GM23338 (cell line): Measurements from ENCODE around the gene PRPF18. TPM values are rescaled to one million over a fixed set of nuclear protein-coding genes. Genes with fewer than 3 reads are reported as not detected.

Experiments
- ATAC-seq: fragments of 200-7000 bp; cut with Tn5 transposase; 3 replicates; pipeline ENCODE4 v1.9.1; 2020
- DNase-seq: peaks from one replicate; pipeline ENCODE4 v3.0.0-alpha.2; 2015; ENCODE audit warnings: low spot score
- H2AFZ ChIP-seq: fragments of 200-600 bp; sonication (generic); 2 replicates; pipeline ENCODE4 v1.8.0; 2016; ENCODE audit warnings: antibody characterized with exemption, mild to moderate bottlenecking, moderate library complexity
- H3F3A ChIP-seq: fragments of 200-600 bp; sonication (generic); replicated peaks from 2 replicates; pipeline ENCODE4 v1.8.0; 2017; ENCODE audit warnings: antibody characterized with exemption, mixed run types, low read depth
- H3K27ac ChIP-seq: fragments of 200-600 bp; sonication (generic); 2 replicates; pipeline ENCODE4 v1.6.1; 2016; ENCODE audit warnings: low read depth
- H3K27me3 ChIP-seq: fragments of 200-600 bp; sonication (generic); 2 replicates; pipeline ENCODE4 v1.8.0; 2016; ENCODE audit warnings: mild to moderate bottlenecking, mixed run types, moderate library complexity; ENCODE audit not compliant: insufficient read depth
- H3K36me3 ChIP-seq: fragments of 200-600 bp; sonication (generic); 2 replicates; pipeline ENCODE4 v1.8.0; 2016; ENCODE audit warnings: mild to moderate bottlenecking; ENCODE audit not compliant: insufficient read depth
- H3K4me1 ChIP-seq: fragments of 200-600 bp; sonication (generic); 2 replicates; pipeline ENCODE4 v1.8.0; 2016; ENCODE audit warnings: mild to moderate bottlenecking, moderate library complexity; ENCODE audit not compliant: insufficient read depth
- H3K4me2 ChIP-seq: fragments of 200-600 bp; sonication (generic); 2 replicates; pipeline ENCODE4 v1.7.1; 2017; ENCODE audit warnings: mixed run types
- H3K4me3 ChIP-seq: fragments of 200-600 bp; sonication (generic); 2 replicates; pipeline ENCODE4 v1.6.1; 2016; ENCODE audit warnings: mixed run types
- H3K79me2 ChIP-seq: fragments of 200-600 bp; sonication (generic); replicated peaks from 2 replicates; pipeline ENCODE4 v1.8.0; 2017; ENCODE audit warnings: mild to moderate bottlenecking; ENCODE audit not compliant: insufficient read depth
- H3K9me2 ChIP-seq: fragments of 200-600 bp; sonication (generic); 2 replicates; pipeline ENCODE4 v1.8.0; 2017; ENCODE audit not compliant: insufficient read depth
- H4K20me1 ChIP-seq: fragments of 200-600 bp; sonication (generic); replicated peaks from 2 replicates; pipeline ENCODE4 v1.8.0; 2017; ENCODE audit warnings: mild to moderate bottlenecking; ENCODE audit not compliant: insufficient read depth
- H3K27ac Mint-ChIP-seq: 2 replicates; pipeline ENCODE4 v1.8.0; 2020; ENCODE audit warnings: inconsistent platforms, mild to moderate bottlenecking, moderate library complexity, mixed read lengths
- H3K27me3 Mint-ChIP-seq: 3 replicates; pipeline ENCODE4 v1.8.0; 2022; ENCODE audit warnings: low read depth, mild to moderate bottlenecking, moderate library complexity, mixed read lengths, inconsistent platforms; ENCODE audit not compliant: insufficient read depth, poor library complexity
- H3K36me3 Mint-ChIP-seq: 3 replicates; pipeline ENCODE4 v1.8.0; 2021; ENCODE audit warnings: low read depth, mild to moderate bottlenecking, inconsistent platforms, moderate library complexity, mixed read lengths
- H3K4me1 Mint-ChIP-seq: 3 replicates; pipeline ENCODE4 v1.8.0; 2020; ENCODE audit warnings: mild to moderate bottlenecking, inconsistent platforms, mixed read lengths
- H3K4me3 Mint-ChIP-seq: 3 replicates; pipeline ENCODE4 v1.8.0; 2021; ENCODE audit warnings: moderate library complexity, mild to moderate bottlenecking, inconsistent platforms, mixed read lengths
- H3K9me3 Mint-ChIP-seq: 3 replicates; pipeline ENCODE4 v1.8.0; 2020; ENCODE audit warnings: moderate library complexity, mild to moderate bottlenecking, inconsistent platforms, mixed read lengths
- CREB1 ChIP-seq: fragments of 250-450 bp; sonication (Bioruptor Pico); IDR thresholded peaks from 2 replicates; pipeline ENCODE4 v1.5.0; 2020; ENCODE audit warnings: low read depth, mild to moderate bottlenecking, moderate library complexity
- EZH2 ChIP-seq: fragments of 200-600 bp; sonication (generic); IDR thresholded peaks from one replicate; pipeline ENCODE4 v1.8.0; 2017; ENCODE audit warnings: antibody characterized with exemption, mild to moderate bottlenecking, low read depth; ENCODE audit not compliant: unreplicated experiment
- EZH2phosphoT487 ChIP-seq: fragments of 200-600 bp; sonication (generic); IDR thresholded peaks from one replicate; pipeline ENCODE4 v1.8.1; 2018; ENCODE audit warnings: antibody characterized with exemption; ENCODE audit not compliant: unreplicated experiment
- JUNB ChIP-seq: IDR thresholded peaks from one replicate; pipeline ENCODE4 v1.6.1; 2016; ENCODE audit warnings: antibody characterized with exemption; ENCODE audit not compliant: unreplicated experiment
- NANOG ChIP-seq: IDR thresholded peaks from 2 replicates; pipeline ENCODE4 v1.6.1; 2016; ENCODE audit warnings: antibody characterized with exemption, borderline replicate concordance
- POLR2AphosphoS5 ChIP-seq: IDR thresholded peaks from 2 replicates; pipeline ENCODE4 v1.6.1; 2016; ENCODE audit warnings: antibody characterized with exemption, low read depth
- STAT1 ChIP-seq: IDR thresholded peaks from one replicate; pipeline ENCODE4 v1.6.1; 2016; ENCODE audit warnings: antibody characterized with exemption; ENCODE audit not compliant: unreplicated experiment
- ZNF114 ChIP-seq: fragments of 250-450 bp; sonication (Bioruptor Pico); IDR thresholded peaks from 2 replicates; pipeline ENCODE4 v1.5.0; 2020; ENCODE audit warnings: mild to moderate bottlenecking, moderate library complexity
- ZNF331 ChIP-seq: fragments of 250-450 bp; sonication (Bioruptor Pico); IDR thresholded peaks from 2 replicates; pipeline ENCODE4 v1.5.0; 2020; ENCODE audit warnings: low read depth, mild to moderate bottlenecking, moderate library complexity
- polyA plus RNA-seq: library from polyadenylated mRNA; unstranded; fragments of >200 nt; fragmentation: Nextera tagmentation; extraction: Ambion mirVana; gene quantifications from 2 replicates; pipeline ENCODE4 v1.2.1, GENCODE V29; 2016
- total RNA-seq: library from RNA; depleted of rRNA; stranded (reverse); fragments of >200 nt; shearing (Covaris generic); gene quantifications from 2 replicates; pipeline ENCODE4 v1.2.3, GENCODE V29; 2014
- TF ChIP-seq, protein P1 (sequence below): IDR thresholded peaks from 2 replicates; pipeline ENCODE4 v1.6.1; 2016; ENCODE audit warnings: antibody characterized with exemption
- TF ChIP-seq, protein P2 (sequence below): IDR thresholded peaks from one replicate; pipeline ENCODE4 v1.6.1; 2018; ENCODE audit warnings: antibody characterized with exemption; ENCODE audit not compliant: unreplicated experiment
- TF ChIP-seq, protein P3 (sequence below), 2 experiments: fragments of 200-600 bp in 1 of 2; sonication (generic) in 1 of 2; conservative IDR thresholded peaks; 2 replicates each; pipeline versions ENCODE4 v1.5.1 to v1.6.1; 2016 to 2017; ENCODE audit warnings: antibody characterized with exemption in 2 of 2, low read depth in 2 of 2, mild to moderate bottlenecking in 2 of 2, moderate library complexity in 1 of 2
- TF ChIP-seq, protein P4 (sequence below): fragments of 250-450 bp; sonication (Bioruptor Pico); IDR thresholded peaks from 2 replicates; pipeline ENCODE4 v1.5.0; 2020; ENCODE audit warnings: mild to moderate bottlenecking, moderate library complexity

Gene PRPF18
- total and polyA plus RNA-seq, 2 experiments from 2014 or later = 15.1 to 17.2 TPM

DNA sequence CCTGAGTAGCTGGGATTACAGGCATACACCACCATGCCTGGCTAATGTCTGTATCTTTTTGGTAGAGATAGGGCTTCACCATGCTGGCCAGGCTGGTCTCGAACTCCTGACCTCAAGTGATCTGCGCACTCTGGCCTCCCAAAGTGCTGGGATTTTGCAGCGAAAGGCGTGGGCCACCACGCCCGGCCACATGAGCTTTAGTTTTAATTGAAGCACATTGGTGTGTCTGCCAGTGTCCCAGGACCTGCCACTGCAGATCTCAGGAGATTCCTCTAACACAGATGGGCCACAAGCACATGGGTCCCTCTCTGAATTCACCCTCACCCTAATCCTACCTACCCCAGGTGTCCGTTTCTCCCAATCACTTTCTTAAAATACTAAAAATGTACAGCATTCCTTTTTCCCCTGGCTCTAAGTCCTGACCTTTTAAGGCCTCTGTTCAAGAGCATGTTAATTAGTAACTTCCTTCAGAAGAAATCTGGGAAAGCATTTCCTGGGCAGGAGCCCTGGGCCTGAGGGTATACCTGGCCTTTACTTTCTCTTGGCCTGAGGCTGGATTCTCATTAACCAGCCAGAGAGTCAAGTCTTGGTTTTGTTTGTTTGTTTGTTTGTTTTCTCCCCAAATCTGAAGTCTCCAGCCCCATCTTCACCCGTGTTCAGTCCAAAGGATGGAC is 82.6 kb downstream of the PRPF18 start:
- TF ChIP-seq, protein P1, sequence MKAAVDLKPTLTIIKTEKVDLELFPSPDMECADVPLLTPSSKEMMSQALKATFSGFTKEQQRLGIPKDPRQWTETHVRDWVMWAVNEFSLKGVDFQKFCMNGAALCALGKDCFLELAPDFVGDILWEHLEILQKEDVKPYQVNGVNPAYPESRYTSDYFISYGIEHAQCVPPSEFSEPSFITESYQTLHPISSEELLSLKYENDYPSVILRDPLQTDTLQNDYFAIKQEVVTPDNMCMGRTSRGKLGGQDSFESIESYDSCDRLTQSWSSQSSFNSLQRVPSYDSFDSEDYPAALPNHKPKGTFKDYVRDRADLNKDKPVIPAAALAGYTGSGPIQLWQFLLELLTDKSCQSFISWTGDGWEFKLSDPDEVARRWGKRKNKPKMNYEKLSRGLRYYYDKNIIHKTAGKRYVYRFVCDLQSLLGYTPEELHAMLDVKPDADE = no peak
- no peak for TF ChIP-seq STAT1
- no peak for TF ChIP-seq EZH2phosphoT487
- TF ChIP-seq JUNB = no peak
- TF ChIP-seq, protein P2, sequence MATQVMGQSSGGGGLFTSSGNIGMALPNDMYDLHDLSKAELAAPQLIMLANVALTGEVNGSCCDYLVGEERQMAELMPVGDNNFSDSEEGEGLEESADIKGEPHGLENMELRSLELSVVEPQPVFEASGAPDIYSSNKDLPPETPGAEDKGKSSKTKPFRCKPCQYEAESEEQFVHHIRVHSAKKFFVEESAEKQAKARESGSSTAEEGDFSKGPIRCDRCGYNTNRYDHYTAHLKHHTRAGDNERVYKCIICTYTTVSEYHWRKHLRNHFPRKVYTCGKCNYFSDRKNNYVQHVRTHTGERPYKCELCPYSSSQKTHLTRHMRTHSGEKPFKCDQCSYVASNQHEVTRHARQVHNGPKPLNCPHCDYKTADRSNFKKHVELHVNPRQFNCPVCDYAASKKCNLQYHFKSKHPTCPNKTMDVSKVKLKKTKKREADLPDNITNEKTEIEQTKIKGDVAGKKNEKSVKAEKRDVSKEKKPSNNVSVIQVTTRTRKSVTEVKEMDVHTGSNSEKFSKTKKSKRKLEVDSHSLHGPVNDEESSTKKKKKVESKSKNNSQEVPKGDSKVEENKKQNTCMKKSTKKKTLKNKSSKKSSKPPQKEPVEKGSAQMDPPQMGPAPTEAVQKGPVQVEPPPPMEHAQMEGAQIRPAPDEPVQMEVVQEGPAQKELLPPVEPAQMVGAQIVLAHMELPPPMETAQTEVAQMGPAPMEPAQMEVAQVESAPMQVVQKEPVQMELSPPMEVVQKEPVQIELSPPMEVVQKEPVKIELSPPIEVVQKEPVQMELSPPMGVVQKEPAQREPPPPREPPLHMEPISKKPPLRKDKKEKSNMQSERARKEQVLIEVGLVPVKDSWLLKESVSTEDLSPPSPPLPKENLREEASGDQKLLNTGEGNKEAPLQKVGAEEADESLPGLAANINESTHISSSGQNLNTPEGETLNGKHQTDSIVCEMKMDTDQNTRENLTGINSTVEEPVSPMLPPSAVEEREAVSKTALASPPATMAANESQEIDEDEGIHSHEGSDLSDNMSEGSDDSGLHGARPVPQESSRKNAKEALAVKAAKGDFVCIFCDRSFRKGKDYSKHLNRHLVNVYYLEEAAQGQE = no peak
- TF ChIP-seq, protein P3, sequence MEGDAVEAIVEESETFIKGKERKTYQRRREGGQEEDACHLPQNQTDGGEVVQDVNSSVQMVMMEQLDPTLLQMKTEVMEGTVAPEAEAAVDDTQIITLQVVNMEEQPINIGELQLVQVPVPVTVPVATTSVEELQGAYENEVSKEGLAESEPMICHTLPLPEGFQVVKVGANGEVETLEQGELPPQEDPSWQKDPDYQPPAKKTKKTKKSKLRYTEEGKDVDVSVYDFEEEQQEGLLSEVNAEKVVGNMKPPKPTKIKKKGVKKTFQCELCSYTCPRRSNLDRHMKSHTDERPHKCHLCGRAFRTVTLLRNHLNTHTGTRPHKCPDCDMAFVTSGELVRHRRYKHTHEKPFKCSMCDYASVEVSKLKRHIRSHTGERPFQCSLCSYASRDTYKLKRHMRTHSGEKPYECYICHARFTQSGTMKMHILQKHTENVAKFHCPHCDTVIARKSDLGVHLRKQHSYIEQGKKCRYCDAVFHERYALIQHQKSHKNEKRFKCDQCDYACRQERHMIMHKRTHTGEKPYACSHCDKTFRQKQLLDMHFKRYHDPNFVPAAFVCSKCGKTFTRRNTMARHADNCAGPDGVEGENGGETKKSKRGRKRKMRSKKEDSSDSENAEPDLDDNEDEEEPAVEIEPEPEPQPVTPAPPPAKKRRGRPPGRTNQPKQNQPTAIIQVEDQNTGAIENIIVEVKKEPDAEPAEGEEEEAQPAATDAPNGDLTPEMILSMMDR (conservative IDR thresholded peaks at IDR 0.05; ENCODE audit: low read depth in 2 of 2) = no peak
- TF ChIP-seq EZH2 = no peak
- TF ChIP-seq CREB1 = no peak
- TF ChIP-seq, protein P4, sequence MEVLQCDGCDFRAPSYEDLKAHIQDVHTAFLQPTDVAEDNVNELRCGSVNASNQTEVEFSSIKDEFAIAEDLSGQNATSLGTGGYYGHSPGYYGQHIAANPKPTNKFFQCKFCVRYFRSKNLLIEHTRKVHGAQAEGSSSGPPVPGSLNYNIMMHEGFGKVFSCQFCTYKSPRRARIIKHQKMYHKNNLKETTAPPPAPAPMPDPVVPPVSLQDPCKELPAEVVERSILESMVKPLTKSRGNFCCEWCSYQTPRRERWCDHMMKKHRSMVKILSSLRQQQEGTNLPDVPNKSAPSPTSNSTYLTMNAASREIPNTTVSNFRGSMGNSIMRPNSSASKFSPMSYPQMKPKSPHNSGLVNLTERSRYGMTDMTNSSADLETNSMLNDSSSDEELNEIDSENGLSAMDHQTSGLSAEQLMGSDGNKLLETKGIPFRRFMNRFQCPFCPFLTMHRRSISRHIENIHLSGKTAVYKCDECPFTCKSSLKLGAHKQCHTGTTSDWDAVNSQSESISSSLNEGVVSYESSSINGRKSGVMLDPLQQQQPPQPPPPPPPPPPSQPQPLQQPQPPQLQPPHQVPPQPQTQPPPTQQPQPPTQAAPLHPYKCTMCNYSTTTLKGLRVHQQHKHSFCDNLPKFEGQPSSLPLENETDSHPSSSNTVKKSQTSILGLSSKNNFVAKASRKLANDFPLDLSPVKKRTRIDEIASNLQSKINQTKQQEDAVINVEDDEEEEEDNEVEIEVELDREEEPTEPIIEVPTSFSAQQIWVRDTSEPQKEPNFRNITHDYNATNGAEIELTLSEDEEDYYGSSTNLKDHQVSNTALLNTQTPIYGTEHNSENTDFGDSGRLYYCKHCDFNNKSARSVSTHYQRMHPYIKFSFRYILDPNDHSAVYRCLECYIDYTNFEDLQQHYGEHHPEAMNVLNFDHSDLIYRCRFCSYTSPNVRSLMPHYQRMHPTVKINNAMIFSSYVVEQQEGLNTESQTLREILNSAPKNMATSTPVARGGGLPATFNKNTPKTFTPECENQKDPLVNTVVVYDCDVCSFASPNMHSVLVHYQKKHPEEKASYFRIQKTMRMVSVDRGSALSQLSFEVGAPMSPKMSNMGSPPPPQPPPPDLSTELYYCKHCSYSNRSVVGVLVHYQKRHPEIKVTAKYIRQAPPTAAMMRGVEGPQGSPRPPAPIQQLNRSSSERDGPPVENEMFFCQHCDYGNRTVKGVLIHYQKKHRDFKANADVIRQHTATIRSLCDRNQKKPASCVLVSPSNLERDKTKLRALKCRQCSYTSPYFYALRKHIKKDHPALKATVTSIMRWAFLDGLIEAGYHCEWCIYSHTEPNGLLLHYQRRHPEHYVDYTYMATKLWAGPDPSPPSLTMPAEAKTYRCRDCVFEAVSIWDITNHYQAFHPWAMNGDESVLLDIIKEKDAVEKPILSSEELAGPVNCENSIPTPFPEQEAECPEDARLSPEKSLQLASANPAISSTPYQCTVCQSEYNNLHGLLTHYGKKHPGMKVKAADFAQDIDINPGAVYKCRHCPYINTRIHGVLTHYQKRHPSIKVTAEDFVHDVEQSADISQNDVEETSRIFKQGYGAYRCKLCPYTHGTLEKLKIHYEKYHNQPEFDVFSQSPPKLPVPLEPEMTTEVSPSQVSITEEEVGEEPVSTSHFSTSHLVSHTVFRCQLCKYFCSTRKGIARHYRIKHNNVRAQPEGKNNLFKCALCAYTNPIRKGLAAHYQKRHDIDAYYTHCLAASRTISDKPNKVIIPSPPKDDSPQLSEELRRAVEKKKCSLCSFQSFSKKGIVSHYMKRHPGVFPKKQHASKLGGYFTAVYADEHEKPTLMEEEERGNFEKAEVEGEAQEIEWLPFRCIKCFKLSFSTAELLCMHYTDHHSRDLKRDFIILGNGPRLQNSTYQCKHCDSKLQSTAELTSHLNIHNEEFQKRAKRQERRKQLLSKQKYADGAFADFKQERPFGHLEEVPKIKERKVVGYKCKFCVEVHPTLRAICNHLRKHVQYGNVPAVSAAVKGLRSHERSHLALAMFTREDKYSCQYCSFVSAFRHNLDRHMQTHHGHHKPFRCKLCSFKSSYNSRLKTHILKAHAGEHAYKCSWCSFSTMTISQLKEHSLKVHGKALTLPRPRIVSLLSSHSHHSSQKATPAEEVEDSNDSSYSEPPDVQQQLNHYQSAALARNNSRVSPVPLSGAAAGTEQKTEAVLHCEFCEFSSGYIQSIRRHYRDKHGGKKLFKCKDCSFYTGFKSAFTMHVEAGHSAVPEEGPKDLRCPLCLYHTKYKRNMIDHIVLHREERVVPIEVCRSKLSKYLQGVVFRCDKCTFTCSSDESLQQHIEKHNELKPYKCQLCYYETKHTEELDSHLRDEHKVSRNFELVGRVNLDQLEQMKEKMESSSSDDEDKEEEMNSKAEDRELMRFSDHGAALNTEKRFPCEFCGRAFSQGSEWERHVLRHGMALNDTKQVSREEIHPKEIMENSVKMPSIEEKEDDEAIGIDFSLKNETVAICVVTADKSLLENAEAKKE (CRISPR knock-in tag) = no peak
- TF ChIP-seq NANOG = no peak
- no peak for TF ChIP-seq POLR2AphosphoS5
- TF ChIP-seq ZNF331 (CRISPR knock-in tag) = no peak
- no peak for TF ChIP-seq ZNF114 (CRISPR knock-in tag)
- Mint-ChIP-seq H3K4me1 (peaks cover 30% of the 10 kb centered on the region), H3K9me3 (no peaks in the 10 kb centered on the region)

More for the DNA sequence above, 82.6 kb downstream of the PRPF18 start:
- Histone ChIP-seq H3K4me3 (no peak overlapping the region), H3K4me2 (no peak overlapping the region), H3K9me2 (peaks cover 5% of the 10 kb centered on the region; the same call in 1 of the 2 replicates), H2AFZ (no peak overlapping the region), H3K79me2 (no peaks in the 10 kb centered on the region), H3K27me3 (no peaks in the 10 kb centered on the region), H3K4me1 (peaks cover 21% of the 10 kb centered on the region), H4K20me1 (no peaks in the 10 kb centered on the region), H3K36me3 (0 out of 2 replicates have a peak, but pooled peaks cover 8% of the 10 kb centered on the region), H3F3A (0 out of 2 replicates have a peak, but pooled peaks cover 4% of the 10 kb centered on the region), H3K27ac (peak overlapping the region; percentile 76; the same call in 1 of the 2 replicates)
- H3K36me3 Mint-ChIP-seq = peaks cover 39% of the 10 kb centered on the region
- peaks cover 4% of the 10 kb centered on the region for H3K27me3 Mint-ChIP-seq
- H3K27ac Mint-ChIP-seq = peak overlapping the region; percentile 30; the same call in 1 of the 2 replicates
- ATAC-seq = no peak
- H3K4me3 Mint-ChIP-seq = no peak overlapping the region
- no peak for DNase-seq
